HG02981 (cell line): ENCODE results near the gene CBX5.
"Not testable (repeated sequence)": the region's sequence is repeated elsewhere in the genome, so short reads cannot be mapped to it uniquely, and the experiment has no call there.

ENCODE experiments used
- ATAC-seq: cut with Tn5 transposase; IDR thresholded peaks from one replicate; pipeline ENCODE4 v1.9.1; 2021; ENCODE audit warnings: mild to moderate bottlenecking, moderate library complexity; ENCODE audit not compliant: unreplicated experiment

The CBX5 gene

DNA sequence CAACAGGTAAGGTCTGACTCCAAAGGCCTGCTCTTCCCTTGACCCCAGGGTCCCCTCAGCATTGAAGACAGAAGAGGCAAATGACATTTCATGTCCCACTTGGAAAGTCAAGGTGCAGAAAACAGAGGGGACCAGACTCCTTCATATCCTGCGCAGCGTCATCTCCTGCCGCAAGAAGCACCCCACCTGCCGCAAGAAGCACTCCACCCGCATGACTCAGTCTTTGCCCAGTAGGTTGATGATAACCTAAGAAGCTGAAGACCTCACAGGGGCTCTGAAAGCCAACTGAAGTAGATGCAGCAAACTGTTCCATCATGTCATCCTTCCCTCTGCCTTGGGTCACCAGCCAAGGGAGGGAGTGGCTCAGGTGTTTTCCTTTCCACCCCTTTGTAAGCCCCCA, 79.5 kb downstream of the CBX5 start:
- ATAC-seq: no peak

DNA sequence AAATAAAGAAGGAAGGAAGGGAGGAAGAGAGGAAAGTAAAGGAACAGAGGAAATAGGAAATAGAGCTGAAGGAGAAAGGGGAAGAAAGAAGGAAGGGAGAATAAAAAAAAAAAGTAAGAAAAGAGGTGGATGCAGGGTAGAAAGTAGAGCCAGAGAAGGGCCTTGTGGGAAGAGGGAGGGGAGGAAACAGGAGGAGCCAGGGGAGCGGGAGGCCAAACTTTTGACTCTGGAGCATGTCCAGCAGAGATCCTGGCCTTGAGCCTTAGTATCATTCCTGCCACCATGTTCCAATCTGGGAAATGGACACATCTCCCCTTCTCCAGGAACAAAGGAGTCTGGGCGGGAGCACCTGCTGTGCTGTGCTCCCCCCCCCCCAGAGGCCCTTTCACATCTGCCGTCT, 80.0 kb downstream of the CBX5 start:
- ATAC-seq: no peak

DNA sequence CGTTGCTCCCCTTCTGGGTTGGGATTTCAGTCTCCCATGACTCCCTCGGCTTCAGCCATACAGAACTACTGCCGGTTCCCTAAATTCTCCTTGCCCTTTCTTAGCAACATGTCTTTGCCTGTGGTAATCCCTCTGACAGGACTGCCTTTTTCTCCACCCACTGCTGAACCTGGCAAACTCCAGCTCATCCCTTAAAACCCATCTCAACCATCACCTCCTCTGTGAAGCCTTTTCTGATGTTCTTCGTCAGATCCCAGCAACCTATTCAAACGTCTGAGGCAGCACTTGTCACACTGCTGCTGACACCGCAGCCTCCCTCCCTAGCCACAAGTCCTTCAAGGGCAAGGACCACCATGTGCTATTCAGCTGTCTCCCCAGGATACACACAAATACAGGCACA, 80.9 kb downstream of the CBX5 start:
- ATAC-seq: no peak

DNA sequence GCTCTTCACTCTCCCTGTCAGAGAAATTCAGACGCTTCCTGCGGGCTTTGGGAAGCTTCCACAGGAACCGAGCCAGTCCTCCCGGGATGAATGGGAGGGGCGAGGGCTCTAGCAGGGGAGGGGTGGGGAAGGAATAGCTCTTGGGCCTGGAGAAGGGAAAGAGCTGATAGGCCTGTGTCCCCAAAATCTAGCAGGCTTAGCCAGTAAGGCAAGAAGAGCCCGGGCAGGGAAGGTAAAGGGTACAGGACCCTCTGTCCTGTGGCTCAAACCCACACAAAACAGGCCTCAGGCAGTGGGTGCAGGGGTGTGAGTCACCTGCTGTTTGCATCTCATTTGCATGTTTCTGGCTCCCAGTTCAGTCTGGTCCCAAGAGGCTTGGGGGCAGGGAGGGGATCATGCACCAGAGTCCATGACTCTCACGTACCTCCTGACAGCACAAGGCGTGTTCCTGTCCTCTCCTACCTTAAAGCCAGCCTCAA, 82.5 kb downstream of the CBX5 start:
- ATAC-seq: no peak

DNA sequence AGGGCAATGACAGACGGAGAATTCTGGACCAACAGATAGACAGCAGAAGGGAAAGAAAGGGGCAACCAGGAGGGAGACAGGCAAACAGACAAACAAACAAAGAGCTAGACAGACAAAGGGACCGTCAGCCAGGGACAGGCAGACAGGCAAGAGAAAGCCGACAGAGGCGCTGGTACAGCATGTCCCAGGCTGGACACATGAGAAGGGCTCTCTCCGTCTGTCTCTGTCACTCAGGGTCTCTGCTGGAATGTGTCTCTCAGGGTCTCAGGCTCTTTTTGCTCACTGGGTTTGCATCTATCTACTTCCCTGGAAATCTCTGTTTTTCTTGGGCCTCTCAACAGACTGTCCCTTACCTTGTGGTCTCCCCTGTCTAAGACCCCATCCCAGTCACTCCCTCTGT, 82.9 kb downstream of the CBX5 start:
- ATAC-seq: no peak

DNA sequence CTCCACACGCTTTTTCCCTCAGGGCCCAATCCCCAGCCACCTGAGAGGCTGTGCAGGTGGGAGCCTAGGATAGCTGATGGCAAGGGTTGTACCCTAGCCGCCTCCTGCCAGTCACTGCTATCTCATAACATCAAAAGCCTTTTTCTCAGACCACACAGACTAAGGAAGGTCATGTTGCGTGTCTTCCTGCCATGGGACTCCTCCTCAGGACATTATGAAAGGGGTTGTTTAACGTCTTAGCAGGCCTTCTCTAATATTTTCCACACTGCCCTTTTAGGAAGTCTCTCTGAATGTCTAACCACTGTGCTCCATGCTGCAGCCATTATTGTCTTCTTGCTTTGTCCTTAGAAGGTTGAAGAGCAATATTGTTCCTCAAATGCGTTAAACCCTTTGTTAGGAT, 83.5 kb downstream of the CBX5 start:
- ATAC-seq: no peak

DNA sequence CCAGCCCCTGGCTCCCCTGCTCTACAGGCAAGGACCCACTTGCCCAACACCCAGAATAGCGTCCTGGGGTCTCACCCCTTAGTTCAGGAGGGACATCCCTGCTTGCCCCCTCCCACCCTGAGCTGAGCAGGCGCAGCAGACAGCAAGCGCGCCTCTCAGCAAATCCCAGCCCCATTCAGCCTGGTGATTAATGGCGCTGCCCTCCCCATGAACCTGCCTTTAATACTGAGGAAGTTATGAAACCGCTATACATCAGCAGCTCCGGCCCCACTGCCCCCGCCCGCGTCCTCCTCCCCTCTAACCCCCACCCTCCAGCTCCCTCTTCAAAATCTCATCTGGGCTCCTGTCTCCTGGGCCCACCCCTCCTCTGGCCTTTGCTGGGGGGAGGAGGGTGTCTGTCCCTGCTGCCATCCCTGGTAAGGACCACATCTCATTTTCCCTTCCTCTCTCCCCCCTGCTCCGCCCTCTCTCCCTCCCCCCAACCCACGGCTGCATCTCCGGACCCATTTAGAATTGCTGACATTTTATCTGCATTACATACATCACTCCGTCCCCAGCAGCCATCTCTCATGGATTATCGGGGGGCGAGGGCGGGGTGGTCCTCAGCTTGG, 84.1 kb downstream of the CBX5 start:
- ATAC-seq: no peak

DNA sequence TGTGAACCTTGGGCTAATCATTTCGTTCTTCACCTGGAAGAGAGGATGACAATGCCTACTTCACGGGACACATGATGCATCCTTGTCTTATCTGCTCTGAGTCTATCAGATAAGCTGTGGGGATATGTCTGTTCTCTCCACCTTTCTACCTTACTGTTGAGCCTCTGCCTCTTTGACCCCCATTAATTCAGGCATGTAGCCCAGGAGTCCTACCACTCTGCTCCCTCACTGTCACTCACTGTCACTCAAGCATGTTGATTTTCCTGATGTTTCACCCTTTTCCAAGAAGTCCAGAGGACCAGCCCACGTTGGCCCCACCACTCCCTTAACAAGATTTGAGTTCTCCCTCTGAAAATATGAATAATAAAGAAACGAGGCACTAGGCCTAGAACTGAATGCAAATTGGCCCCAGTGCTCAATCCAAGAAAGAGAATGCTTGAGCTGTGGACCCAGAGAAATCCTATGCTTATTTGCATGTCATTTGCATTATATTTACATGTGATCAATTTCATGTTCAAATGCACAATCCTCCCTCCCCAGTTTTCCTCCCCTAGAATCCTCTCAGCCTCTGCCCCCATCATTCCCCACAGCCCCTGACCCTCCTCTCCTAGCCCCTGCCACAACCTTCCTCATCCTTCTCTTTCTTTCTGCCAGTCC, 84.7 kb downstream of the CBX5 start:
- ATAC-seq: no peak

DNA sequence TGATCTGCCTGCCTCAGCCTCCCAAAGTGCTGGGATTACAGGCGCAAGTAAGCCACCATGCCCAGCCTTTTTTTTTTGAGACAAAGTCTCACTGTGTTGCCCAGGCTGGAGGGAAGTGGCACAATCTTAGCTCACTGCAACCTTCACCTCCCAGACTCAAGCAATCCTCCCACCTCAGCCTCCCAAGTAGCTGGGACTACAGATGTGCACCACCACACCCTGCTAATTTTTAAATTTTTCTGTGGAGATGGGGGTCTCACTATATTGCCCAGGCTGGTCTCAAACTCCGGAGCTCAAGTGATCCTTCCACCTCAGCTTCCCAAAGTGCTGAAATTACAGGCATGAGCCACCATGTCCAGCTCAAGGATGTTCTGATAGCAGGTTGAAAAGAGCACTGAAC, 85.3 kb downstream of the CBX5 start:
- not testable (repeated sequence) for ATAC-seq

DNA sequence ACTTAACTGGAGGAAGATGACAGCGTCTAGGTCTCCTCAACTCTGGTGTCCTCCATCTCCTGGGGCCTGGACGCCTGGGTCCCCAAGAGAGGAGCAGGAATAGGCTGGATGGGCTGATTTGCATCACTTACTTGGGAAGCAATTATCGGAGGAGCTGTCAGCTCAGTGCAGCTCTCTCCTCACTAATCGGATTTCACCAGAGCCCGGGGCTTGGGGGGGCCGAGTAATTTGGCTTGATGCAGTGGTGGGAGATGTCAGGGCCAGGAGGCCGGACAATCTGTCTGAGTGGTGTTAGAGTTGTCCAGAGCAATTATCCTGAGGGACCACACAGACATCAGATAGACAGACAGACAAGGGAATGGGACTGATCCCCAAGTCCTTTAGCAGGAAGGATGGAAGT, 86.5 kb downstream of the CBX5 start:
- no peak for ATAC-seq

DNA sequence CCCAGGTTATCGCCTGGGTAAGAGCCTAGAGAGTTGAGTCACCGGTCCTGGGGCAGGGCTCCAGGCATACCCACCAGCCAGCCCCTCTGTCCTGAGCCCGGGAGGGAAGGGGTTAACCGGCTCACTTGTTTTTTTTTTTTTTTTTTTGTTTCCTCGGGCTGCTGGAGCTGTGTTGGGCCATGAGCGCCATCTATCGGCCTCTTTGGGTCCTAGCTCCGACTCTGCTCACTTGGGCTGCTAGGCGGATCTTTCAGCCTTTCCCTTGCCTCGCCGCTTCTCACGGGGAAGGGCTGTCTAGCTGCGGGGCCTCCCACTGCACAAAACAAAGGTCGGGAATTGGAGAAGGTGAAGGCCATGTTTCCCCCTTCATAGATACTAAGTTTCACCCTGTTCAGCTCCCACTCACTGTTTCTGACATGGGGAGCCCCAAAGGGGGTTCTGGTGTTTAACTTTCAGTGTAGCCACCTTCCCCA, 88.3 kb downstream of the CBX5 start:
- ATAC-seq: peak; percentile 46

DNA sequence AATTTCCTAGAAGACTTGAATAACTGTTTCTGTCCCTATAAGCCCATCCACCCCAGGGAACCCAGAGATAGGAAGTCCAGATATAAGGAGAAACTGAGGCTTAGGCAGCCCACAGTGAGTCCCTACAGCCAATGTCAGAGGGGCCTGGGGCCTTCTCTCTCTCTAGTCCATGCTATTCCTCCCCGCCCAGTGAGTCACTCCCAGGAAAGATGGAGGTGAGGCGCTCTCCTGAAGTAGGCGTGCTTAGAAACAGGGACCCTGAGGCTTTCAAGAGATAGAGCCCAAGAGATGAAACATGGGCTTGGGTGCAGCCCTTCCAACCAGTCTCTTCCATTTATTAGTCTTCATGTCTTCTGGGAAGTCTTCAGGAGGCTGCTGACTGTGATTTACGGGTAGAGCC, 88.8 kb downstream of the CBX5 start:
- no peak for ATAC-seq

DNA sequence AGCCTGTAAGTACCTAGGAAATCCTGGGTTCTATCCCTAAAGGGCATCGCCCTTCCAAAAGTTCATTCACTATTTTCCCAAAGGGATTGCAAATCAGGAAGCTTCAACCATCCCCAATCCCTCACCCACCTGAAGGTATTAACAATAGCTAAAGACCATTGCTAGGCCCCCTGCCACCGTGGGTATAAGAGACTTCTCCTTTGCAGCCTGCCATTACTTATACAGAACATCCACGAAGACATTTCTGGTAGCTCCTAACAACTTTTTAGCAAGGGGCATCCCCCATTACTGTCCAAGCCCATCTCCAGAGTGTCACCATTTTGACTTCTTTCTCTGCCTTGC, 90.8 kb downstream of the CBX5 start:
- ATAC-seq: no peak

DNA sequence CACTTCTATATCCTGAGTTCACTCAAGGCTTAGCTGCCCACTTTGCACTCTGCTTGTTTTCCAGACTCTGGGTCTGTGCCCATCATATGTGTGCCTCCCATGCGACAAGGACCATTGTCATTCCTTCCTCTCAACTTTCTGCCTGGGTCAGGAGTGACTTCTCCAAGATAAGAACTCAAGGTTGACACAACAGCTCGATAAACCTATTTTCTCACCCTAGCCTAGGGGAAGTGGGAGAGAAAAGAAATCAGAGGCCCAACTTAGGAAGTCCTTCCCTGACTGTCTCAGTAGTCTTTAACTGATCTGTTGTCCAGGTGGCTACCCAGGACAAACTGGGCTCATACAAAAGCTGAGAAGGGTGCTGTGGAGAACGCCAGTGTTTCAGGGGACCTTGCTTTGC, 92.8 kb downstream of the CBX5 start:
- no peak for ATAC-seq

DNA sequence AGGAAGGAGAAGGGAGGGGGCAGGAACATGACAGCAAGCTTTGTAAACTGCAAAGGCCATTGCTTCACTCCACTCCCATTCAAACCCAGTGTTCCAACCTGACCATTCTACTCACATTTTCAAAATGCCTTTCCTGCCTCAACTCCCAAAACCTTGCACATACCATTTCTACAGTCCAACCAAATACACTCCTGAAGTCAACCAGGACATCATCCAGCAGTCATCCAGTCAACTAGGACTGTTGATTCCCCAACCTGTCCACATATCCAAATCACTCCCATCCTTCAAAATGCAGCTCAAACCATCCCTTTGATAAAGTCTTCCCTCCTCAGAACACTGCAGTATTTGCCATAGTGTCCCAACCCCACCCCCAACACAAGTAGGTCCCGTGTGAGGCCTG, 94.0 kb downstream of the CBX5 start:
- no peak for ATAC-seq

DNA sequence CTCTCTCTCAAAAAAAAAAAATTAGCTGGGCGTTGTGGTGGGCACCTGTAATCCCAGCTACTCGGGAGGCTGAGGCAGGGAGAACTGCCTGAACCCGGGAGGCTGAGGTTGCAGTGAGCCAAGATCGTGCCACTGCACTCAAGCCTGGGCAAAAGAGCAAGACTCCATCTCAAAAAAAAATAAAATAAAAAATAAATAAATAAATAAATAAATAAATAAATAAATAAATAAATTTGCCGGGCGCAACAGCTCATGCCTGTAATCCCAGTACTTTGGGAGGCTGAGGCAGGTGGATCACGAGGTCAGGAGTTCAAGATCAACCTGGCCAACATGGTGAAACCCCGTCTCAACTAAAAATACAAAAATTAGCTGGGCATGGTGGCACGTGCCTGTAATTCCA, 94.6 kb downstream of the CBX5 start:
- not testable (repeated sequence) for ATAC-seq

DNA sequence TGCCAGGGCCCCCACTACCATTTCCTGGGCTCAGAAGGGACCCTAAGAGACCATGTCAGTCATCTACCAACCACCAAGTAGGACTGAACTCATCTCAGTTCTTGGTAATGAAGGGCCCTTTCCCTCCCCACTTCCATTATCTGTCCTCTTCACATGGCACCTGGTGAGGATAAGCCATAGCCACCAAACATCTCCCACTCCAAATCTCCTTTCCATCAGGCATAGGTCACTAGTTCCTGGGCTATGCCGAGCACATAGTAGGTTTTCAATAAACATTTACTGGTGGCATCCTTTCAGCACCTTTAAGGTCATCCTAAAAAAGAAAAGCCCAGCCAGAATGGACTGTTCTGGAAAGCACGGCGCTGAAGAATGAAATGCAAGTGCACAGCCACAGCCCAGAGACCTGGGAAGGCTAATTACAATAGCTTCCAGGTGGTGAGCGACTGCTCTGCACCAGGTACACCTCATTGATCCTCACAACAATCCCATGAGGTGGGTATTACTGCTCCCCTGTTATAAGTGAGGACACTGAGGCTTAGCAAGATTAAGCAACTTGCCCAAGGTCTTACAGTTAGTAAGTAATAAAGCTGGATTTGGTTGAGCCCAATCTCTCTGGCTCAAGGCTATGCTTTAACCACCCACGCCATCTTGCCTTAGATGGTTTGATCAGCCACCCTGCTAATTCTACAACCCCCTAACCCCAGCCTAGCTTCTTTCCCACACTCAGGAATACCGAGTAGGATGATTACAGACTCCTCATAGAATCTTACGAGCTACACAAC, 95.7 kb downstream of the CBX5 start:
- ATAC-seq: no peak

DNA sequence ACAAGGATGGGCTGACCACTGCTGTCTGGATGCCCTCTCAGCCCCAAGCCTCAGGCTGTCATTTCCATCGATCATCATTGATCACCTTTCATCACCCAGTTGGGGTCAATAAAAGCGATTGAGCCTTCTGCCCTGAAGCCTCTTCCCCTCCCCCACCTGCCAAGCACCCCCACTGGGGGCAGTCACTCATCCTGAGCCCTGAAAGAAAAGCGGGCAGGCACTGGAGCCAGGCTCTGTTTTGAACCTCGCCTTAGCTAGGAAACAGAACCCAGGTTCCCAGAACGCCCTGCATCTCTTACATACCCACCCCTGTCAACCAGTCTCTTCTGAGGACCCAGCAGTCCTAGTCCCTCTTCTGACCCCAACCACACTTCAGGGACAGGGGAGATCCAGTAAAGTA, 96.9 kb downstream of the CBX5 start:
- ATAC-seq: no peak

DNA sequence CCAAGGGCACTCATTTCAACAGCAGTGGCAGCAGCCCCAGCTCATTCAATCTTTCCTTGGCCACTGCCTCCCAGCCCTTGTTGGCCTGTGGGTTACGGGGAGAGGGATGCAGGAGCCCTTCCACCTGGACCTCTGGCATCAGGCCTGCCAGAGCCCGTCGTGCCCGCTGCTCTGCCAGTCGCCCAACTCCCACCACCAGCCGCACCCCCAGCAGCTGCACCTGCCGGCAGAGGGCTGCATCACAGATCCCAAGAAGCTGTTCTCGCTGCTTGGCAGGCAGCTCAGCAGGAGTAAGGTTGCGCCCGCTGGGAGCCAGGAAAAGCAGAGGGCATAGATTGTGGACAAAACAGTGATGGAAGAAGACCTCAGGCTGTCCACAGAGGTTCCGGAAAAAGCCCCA, 97.8 kb downstream of the CBX5 start:
- no peak for ATAC-seq
